HG02798 (cell line): ENCODE results near the gene POFUT1.
"Not testable (repeated sequence)": the region's sequence is repeated elsewhere in the genome, so short reads cannot be mapped to it uniquely, and the experiment has no call there.

Experiments used
- ATAC-seq: cut with Tn5 transposase; IDR thresholded peaks from one replicate; pipeline ENCODE4 v1.9.1; 2021; ENCODE audit warnings: mild to moderate bottlenecking; ENCODE audit not compliant: unreplicated experiment, poor library complexity

POFUT1 gene

DNA sequence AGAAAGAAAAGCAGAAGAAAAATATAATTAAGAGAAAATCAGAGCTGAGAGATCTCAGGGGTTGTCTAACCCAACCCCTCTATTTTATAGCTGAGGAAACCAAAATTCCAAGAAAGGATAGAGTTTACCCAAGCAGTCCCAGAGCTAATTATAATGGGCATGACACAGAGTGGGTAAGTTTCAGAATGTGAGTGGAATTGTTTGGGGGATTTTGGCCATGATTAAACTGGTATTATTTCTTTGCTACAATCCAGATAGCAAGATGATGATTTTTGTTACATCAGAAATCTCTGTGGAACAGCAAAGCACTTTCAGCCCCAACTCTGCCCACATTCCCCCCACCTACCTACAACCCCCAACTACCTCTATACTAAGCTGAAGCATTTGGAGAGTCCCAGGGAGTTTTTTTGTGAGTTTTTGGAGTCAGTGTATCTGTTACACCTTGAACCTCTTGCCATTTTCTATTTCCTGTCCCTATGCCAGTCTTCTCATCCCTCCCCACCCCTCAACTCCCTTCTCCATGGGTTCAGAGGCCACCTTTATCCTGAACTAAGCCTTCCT lies 24.7 kb downstream of the POFUT1 start:
- ATAC-seq: no peak

DNA sequence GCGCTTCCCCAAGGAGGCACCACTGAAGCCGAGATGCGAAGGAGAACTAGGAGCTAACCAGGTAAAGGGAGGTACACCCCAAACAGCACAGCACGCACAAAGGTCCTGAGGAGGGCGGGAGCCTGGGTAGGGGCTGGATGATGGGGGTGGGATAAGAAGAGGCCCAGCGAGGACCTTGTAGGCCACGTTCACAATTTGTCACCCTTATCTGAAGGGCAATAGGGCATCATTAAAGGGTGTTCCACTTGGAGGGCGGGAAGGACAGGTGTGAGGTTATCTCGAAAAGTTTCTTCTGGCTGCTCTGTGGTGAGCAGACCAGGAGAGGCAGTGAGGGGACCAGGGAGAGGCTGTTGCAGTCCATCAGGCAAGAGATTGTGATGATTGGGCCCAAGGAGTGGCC lies 25.6 kb downstream of the POFUT1 start:
- ATAC-seq: no peak

DNA sequence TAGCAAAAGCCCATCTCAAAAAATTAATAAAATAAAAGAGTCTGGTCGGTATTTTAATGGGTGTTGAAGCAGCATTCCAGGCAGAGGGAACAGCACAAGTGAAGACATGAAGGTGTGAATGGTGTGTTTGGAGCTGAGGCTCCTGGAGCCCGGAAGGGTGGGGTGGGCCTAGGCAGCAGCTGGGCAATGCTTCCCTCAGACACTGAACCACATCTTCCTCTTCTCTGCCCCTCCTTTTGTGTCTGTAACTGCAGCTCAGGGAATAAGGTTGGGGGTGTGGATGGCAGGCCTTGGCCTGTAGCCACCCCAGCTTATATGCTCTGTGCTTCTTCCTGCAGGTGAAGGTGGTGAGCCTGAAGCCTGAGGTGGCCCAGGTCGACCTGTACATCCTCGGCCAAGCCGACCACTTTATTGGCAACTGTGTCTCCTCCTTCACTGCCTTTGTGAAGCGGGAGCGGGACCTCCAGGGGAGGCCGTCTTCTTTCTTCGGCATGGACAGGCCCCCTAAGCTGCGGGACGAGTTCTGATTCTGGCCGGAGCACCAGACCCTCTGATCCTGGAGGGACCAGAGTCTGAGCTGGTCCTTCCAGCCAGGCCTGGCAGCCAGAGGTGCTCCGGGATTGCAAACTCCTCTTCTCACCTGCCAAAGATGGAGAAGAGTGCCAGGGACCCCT lies 26.6 kb downstream of the POFUT1 start:
- ATAC-seq: no peak

DNA sequence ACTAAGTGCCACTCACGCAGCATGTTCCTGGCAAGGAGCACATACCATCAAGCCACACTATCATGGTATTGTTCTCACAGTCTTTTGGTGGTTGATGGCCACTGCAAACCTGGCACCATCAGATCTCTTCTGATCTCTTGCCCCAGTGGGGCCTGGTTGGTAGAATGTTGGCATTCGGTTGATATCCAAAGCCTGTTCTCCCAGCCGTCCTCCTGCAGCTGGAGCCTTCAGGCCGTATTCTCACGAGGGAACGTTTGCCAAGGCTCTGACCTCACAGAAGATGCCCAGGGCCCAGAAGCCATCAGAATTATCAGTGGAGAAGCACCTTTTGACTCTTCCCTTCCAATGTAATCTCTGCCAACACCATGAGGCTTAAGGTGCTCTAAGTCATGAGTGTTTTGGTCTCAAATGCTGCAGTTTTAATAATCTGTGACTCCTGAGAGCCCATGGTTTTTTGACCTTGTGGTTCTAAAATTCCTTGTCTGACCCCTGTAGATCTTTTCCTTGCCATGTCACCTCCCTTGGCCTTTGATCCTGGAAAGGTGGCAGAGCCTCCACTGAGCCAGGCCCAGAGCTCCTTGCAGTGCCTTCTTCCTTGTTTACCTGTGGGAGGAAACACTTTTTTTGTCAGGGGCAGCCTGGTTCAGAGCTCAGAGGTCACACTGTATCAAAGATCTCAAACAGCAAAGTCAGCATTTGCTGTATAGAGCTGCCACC lies 27.8 kb downstream of the POFUT1 start:
- ATAC-seq: no peak

DNA sequence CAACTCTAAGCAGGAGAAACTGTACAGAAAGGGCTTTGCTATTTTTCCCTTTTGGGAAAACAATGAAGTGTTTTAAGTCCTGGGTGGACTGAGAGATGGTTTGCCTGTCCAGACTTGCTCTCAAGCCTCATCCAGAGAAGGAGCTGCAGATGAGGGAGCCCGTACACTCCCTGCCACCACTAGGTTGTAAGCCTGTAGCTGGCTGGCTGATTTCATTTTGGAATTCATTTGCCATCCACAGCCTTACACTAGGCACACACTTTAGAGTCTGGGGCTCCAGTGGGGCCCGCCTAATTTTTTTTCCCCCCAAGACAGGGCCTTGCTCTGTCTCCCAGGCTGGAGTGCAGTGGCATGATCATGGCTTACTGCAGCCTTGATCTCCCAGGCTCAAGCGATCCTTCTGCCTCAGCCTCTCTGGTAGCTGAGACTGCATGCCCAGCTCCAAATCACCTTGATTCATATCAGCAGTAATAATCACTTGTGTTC lies 28.4 kb downstream of the POFUT1 start:
- ATAC-seq: no peak

DNA sequence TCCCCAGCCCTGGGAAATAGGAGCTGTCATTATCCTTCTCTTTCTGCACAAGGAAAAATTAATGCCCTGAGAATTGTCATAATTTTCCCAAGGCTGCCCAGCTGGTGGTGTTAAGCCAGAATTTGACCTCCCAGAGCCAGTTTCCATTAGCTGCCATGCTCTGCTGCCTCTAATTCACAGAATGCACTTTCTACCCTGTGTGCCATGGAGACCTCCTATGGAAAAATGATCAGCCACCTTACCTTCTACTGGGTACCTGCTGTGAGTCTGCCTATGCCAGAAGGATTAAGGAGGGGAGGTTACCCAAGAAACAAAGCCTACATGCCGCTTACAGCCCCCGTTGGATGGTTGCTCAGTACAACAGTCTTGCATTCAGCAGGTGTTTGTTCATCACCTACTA lies 29.1 kb downstream of the POFUT1 start:
- ATAC-seq: no peak

DNA sequence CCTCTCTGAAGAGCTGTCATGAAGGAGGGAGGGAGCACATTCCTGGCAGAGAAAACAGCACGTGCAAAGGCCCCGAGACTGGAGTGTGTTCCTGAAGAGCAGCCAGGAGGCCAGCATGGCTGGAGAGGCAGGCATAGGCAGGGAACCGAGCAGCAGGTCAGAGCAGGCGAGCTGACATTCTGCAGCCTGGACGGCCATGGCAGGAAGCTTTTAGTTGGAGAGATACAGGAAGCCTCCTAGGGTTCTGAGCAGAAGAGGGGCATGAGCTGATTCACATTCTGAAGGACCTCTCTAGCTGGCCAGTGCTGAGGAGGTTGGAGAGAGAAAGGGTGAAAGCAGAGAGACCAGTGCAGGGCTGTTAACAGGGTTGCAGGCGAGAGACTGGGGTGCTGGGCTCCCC lies 29.7 kb downstream of the POFUT1 start:
- no peak for ATAC-seq

DNA sequence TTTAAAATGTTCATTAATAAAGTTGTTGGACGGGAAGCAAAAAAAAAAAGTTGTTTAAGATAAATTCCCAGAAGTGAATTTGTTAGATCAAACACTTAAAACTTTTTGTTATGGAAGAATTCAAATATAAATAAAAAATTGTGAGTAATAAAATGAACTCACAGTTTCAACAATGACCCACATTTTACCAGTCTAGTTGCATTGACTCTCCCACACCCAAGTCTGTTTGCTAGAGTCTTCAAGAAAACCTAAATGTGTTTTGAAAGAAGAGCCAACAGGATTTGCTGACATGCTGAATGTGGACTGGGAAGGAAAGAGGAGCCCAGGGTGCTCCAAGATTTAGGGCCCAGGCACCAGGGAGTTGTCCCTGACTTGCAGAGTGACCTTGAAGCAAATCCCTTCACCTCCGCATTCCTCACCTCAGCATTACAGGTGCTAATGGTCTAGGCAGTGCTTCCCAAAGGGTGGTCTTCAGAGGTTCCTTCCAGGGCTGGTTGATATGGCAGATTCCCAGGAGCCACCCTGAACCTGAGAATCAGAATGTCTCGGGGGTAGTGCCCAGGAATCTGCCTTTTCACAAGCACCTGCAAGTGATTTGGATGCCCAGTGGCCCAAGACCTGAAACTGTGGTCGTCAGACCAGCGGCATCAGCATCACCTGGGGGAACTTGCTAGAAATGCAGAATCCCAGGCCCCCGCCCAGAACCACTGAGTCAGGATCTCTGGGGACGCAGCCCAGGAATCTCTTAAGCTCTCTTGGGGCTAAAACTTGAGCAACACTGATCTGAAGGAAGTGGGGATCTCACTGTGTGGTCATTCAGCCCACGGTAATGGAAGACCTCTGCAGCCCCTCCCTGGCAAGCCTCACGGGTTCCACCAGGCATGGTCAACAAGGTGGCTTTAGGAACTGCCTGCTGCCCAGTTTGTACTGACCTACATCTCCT lies 31.1 kb downstream of the POFUT1 start:
- no peak for ATAC-seq

DNA sequence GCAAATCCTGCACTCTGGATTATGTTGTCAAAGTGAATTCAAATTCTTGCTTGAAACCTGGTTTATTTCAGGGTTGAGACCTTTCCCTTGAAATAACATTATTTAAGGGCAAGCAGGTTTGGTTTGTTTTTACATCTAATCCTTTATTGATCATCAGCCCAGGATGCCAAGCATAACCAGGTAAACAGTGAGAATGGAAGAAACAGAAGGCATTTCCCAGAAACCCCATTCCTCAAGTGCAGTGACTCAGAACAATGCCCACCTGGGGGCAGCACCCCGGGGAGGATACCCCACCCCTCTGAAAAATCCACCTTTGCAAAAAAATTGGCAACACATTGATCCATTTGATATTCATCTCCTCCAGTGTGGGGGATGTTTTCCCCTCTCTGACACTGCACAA lies 32.5 kb downstream of the POFUT1 start:
- no peak for ATAC-seq

DNA sequence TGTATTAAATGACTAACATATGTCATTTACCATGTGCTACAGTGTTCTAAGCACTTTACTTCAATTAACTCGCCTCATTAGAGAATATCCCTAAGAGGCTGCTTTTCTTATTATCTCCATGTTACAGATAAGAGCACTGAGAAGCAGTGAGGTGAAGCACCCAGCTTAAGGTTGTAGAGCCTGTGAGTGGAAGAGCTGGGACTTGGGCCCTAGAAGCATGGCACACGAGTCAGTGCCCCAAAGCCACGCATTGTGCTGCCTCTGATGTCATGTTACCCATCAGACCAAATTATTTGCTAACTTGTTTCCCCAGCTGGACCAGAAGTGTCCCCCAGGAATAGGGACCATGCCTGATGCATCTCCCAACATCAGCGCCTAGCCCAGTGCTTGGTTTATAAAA lies 34.1 kb downstream of the POFUT1 start:
- ATAC-seq: no peak

DNA sequence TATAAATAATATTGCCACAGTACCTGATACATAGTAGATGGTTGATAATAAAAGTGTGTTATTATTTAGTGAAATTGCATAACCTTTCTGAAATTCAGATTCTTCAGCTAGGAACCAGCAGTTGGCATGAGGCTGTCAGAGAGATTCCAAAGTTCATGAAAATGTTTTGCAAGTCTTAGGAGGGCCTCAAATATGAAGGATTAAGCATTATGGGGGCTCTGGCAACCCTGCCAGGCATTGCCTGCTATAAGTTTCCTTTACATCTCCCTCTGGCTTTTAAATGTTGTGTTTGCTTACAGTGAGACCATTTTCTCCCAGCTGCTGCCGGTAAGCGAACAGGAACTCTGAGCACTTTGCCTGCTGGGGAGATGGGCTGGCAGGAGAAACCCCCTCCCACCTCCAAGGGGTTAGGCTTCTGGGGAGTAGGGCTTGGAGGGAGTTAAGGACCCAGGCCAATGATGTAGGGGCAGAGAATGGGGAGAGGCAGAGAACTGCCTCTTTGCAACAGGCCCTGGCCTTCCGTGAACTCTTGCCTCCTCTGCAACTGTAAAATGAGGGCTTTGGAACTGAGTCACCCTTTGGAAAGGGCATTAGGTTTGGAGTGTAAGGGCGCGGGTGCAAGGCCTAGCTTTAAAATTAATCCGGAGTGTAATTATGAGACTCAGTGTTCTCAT lies 36.6 kb downstream of the POFUT1 start:
- ATAC-seq: no peak

DNA sequence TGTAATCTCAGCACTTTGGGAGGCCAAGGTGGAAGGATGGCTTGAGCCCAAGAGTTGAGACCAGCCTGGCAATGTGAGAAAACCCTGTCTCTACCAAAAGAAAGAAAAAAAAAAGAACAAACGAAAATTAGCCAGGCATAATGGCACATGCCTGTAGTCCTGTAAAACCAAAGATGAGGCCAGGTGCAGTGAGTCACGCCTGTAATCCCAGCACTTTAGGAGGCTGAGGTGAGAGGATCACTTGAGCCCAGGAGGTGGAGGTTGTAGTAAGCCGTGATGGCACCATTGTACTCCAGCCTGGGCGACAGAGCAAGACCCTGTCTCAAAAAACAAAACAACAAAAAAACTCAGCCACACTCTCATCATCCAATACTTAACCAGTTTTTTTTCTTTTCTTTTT lies 37.3 kb downstream of the POFUT1 start:
- no peak for ATAC-seq

DNA sequence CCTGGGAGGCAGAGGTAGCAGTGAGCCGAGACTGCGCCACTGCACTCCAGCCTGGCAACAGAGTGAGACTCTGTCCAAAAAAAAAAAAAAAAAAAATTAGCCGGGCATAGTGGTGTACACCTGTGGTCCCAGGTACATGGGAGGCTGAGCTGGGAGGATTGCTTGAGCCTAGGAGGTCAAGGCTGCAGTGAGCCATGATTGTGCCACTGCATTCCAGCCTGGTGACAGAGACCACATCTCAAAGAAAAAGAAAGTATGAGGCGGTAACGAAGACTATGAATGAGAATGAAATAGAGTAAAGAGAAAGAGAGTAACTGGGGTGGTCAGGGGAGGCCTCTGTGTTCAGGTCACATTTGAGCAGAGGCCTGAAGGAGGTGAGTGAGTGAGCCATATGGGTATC lies 38.5 kb downstream of the POFUT1 start:
- ATAC-seq: not testable (repeated sequence)

DNA sequence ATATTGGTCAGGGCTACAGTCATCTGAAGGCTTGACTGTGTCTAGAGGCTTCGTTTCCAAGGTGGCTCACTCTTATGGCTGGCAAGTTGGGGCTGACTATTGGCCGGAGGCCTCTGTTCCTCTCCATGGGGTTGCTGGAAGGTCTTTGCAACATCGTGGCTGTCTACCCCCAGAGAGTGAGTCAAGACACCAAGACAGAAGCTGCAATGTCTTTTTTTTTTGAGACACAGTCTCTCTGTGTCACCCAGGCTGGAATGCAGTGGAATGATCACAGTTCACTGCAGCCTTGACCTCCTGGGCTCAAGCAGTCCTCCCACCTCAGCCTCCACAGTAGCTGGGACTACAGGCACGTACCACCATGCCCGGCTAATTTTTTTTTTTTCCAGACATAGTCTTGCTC lies 40.4 kb downstream of the POFUT1 start:
- ATAC-seq: no peak

DNA sequence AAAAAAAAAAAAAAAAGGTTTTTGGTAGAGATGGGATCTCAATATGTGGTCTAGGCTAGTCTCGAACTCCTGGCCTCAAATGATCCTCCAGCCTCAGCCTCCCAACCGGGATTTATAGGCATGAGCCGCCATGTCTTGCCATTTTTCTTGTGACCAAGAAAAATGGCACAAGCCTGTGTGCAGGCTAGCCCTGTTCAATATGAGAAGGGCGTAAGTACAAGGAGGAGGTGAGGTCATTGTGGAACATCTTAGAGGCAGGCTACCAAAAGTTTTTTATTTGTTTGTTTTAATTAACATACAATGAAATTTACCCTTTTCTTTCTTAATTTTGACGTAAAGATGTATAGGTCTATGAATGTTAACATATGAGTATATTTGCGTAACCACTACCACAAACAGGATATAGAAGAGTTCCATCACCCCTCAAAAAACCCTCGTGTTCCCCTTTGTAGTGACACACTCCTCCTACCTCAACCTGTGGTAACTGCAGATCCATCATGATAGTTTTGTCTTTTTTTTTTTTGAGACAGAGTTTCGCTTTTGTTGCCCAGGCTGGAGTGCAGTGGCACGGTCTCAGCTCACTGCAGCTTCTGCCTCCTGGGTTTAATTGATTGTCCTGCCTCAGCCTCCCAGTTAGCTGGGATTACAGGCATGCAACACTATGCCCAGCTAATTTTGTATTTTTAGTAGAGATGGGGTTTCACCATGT lies 41.5 kb downstream of the POFUT1 start:
- ATAC-seq: no peak

DNA sequence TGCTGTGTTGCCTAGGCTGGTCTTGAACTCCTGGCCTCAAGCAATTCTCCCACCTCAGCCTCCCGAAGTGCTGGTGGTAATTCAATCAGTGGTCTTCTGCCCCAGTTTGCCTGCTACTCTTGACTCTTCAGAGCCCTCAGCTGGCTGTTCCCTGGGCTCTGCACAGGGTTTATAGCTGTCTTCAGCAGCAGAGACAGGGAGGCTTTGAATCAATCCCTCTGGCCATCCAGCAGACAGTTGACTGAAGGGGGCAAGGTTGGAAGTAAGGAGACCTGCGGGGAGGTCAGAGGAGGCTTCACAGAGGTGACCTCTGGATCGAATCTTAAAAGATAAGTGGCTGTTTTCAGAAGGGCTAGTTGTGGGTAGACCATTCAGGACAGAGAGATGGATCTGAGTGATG lies 43.8 kb downstream of the POFUT1 start:
- no peak for ATAC-seq

DNA sequence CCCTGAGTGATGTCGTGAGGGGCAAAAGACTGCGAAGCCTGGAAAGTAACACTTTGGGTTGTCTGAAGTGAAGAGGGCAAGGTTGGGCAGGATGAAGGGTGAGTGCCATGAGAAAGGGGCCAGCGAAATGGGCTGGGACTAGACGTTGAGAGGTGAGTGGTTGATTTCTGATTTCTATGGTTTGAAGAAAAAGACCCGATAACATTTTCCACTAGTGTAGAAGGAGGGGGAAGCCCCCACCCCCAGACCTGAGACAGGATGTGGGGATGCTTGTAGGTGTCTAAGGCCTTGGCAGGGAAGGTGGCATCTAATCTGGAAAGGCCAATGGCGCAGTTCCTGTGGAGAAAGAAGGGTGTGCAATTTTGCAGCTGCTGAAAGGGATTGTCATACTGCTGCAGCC lies 44.5 kb downstream of the POFUT1 start:
- no peak for ATAC-seq

DNA sequence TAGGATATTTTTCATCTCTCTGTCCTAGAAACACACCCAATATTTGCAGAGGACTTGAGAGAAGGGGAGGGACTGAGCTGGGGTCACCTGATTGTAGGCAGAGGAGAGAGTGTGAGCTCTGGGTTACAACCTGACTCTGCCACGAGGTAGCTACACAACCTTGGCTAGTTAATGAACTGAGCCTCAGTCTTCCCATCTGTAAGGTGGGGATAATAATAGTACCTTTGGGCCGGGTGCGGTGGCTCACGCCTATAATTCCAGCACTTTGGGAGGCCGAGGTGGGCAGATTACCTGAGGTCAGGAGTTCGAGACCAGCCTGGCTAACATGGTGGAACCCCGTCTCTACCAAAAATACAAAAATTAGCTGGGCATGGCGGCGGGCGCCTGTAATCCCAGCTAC lies 53.3 kb downstream of the POFUT1 start:
- not testable (repeated sequence) for ATAC-seq

DNA sequence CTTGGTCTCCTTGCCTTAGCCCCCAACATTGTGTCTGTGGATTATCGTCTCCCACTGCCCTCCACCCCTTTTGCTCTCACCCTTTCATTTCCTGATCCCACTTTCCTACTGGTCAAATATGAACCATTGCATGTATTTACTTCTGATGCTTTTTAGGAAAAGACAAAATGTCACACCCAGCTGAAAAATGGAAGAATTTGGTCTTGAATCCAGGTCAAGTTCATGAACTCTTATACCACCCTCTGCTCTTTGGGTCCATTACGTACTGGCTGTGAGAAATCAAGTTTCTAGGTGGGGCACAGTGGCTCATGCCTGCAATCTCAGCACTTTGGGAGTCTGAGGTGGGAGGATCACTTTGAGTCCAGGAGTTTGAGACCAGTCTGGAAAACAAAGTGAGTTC lies 54.0 kb downstream of the POFUT1 start:
- ATAC-seq: no peak
